Measurements from ENCODE around the gene LRRN1.
"Not testable (repeated sequence)": the region's sequence is repeated elsewhere in the genome, so short reads cannot be mapped to it uniquely, and the experiment has no call there.

DNA sequence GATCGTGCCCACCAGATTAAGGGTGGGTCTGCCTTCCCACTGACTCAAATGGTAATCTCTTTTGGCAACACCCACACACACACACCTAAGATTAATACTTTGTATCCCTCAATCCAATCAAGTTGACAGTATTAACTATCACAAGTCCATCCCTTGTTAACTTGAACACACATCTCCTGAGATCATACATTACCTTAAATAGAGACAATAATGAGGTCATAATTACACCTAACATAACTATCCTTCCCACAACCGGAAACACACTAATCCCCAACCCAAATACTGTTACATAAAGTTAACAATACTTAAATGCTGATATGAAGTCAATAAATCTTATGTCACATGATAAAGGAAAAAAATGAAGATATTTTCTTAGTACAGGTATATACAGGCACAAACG lies 29.2 kb downstream of the LRRN1 start:
- TF ChIP-seq, protein P1, sequence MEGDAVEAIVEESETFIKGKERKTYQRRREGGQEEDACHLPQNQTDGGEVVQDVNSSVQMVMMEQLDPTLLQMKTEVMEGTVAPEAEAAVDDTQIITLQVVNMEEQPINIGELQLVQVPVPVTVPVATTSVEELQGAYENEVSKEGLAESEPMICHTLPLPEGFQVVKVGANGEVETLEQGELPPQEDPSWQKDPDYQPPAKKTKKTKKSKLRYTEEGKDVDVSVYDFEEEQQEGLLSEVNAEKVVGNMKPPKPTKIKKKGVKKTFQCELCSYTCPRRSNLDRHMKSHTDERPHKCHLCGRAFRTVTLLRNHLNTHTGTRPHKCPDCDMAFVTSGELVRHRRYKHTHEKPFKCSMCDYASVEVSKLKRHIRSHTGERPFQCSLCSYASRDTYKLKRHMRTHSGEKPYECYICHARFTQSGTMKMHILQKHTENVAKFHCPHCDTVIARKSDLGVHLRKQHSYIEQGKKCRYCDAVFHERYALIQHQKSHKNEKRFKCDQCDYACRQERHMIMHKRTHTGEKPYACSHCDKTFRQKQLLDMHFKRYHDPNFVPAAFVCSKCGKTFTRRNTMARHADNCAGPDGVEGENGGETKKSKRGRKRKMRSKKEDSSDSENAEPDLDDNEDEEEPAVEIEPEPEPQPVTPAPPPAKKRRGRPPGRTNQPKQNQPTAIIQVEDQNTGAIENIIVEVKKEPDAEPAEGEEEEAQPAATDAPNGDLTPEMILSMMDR (IDR thresholded peaks at IDR 0.05; ENCODE audit: insufficient read depth, low read length, poor library complexity, severe bottlenecking), result not testable (repeated sequence)
- TF ChIP-seq EZH2phosphoT487 (conservative IDR thresholded peaks at IDR 0.05; ENCODE audit: low read length), result not testable (repeated sequence)
